NCI-H1092 (cell line): ENCODE measurements around the gene TXNDC17.
A peak's percentile ranks its signal among the peaks of the same experiment; 100 is the strongest.
"Not testable (repeated sequence)": the region's sequence is repeated elsewhere in the genome, so short reads cannot be mapped to it uniquely, and the experiment has no call there.

Experiments
- DNase-seq: peaks from one replicate; lab custom pipeline; 2025; lab: John Stamatoyannopoulos, UW

Gene TXNDC17

DNA sequence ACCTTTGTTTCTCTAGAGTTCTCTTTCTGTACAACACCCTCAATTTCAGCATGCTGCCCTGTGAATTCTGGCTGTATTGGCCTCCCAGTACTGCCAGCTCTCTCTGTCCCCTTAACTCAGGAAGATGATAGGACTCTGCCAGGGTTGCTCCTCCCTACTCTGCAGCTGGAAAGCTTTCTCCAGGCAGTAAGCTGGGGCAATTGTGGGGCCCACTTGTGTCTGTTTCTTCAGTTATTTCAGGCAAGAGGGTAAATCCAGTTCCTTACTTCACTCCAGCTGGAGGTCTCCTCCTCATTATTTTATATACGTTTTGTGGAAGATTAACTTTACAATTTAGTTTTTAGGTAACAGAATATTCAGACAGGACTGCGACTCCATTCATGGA, 20.6 kb downstream of the TXNDC17 start:
- DNase-seq = no peak

DNA sequence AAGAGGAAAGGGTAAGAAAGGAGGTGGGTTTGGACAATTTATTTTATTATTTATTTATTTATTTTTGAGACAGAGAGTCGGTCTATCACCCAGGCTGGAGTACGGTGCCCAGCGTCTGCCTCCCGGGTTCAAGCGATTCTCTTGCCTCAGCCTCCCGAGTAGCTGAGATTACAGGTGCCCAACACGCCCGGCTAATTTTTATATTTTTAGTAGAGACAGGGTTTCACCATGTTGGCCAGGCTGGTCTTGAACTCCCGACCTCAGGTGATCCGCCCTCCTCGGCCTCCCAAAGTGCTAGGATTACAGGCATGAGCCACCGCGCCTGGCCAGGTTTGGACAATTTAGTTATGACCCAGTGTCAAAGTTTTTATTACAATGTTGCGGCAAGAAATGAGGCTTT, 22.3 kb downstream of the TXNDC17 start:
- DNase-seq = not testable (repeated sequence)

DNA sequence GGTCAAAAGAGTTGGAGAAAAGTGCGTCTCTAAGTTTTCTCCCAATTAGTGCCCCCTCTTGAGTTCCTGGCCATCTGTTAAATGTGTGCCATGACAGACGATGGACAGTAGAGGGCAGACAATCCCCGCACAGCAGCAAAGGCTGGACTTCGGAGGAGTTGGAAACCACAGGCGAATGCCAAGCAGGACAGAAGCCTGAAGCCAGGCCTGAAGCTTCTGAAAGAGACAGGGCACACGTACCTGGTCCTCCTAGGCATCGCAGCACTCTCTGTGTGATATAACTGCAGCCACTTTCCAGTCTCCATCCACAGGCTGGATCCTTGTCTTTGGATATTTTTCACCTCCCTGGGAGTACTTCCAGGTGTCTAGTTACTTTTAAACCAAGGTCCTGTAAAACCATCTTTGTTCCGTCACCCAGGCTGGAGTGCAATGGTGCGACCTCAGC, 25.2 kb downstream of the TXNDC17 start:
- peak; percentile 25 for DNase-seq

DNA sequence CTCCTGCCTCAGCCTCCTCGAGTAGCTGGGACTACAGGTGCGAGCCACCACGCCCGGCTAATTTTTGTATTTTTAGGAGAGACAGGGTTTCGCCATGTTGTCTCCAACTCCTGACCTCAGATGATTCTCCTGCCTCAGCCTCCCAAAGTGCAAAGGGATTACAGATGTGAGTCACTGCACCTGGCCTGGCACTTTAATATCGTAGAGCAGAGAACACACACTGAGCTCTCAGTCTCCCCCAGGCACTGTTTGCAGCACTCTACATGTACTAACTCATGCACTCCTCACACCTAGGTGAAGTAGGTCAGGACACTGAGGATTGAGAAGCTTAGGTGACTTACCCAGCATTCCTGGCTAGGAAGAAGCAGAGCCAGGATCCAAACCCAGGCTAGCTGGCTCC, 25.7 kb downstream of the TXNDC17 start:
- DNase-seq = no peak

DNA sequence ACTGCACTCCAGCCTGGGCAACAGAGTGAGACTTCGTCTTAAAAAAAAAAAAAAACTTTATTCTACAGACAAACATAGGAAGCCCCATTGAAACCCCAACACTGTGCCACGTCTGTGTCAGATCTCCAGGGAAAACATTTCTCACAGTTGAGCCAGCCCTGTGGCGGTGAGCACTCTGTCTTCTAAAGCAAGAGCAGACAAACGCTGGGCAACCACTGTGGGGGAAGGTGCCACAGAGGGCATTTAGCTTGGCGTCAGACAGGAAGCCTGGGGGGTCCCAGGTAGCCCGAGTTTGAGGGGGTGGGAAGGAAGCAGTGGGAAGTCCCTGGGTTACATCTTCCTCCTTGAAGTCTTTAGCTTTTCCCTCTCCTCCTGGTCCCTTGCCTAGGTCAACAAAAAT, 26.7 kb downstream of the TXNDC17 start:
- no peak for DNase-seq

DNA sequence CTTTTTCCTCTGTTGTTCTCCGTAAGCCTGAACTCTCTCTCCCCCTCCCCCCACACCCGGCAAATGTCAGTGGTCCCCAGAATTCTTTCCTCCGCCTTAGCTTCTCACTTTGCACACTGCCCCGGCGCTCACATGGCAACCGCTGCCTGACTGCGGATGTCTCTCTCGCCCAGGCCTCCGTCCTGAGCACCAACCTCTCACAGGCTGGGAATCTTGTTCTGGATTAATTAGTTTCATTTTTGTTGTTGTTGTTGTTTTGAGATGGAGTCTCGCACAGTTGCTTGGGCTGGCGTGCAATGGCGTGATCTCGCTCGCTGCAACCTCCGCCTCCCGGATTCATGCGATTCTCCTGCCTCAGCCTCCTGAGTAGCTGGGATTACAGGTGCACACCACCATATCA, 27.4 kb downstream of the TXNDC17 start:
- no peak for DNase-seq

DNA sequence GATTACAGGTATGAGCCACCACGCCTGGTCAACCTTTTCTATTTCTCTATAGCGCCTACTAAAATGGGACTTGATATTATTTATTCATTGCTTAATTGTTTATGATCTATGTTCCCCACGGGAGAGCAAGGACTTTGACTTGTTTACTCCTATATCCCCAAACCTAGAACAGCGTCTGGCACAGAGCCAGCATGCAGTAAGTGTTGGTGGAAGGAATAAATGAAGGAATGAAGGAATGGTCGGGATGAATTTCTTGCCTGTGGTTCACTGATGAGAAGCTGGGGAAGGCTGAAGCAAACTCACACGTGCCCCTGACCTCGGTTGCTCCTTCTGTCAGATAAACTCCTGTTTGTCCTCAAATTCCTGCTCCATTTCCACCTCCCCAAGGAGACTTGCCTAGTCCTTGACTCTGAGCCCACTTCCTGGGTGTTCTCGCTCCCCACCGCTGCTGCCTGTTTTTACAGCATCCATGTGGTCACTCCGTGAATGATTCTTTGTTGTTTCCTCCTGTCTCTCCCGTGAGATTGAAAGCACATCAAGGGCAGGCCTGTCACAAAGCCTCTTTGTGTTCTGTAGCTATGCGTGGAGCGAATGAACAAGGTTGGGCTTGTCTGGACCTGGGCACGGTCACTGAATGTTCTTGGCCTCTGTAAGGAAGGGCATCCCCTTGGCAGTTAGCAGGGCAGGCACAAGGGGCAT, 28.0 kb downstream of the TXNDC17 start:
- no peak for DNase-seq

DNA sequence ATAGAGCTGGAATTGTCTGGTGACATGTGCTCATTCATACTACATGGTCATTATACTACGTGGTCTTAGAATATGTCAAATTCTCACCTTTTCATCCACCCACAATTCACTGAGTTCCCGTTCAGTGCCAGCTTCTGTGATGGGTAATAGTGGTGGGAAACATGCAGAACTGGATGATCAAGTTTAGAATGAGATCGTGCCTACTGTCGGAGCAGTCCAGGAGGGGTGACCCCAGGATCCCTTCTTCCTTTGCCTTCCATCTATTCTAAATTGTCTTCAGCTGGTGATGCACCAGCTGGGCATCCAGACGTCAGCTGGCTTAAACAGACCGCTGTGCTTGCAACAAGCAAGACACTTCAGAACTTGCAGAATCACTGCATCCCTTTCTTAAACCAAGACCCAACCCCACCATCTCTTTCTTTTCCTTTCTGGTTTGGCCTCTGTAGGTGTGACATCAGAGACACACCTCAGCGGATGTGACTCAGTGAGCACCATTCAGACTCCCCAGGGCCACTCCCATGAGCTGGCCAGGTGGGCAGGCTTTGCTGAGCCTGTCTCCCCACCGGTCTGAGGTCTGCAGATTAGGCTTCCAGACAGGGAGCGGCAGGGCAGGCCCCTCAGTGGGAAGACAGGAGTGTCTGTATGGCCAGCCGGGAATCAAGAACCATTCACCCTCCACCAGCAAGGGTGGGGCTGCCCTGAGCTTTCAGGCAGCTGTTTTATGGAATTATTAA, 28.8 kb downstream of the TXNDC17 start:
- DNase-seq = no peak

DNA sequence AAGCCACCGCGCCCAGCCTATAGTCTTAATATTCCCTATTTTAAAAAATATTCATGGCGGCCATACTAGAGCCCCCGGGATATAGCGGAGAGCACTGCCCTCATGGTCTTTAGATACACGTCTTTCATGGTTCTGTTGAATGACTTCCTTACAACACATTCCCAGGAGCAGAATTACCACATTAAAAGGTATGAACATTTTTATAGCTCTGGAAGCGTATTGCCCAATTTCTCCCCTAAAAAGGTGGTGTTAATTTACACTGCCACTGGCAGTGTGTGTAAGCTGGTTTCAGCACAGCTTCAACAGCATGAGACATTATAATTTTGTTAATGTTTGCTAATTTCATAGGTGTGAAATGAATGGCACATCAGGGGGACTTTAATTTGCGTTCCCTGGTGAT, 29.7 kb downstream of the TXNDC17 start:
- no peak for DNase-seq

DNA sequence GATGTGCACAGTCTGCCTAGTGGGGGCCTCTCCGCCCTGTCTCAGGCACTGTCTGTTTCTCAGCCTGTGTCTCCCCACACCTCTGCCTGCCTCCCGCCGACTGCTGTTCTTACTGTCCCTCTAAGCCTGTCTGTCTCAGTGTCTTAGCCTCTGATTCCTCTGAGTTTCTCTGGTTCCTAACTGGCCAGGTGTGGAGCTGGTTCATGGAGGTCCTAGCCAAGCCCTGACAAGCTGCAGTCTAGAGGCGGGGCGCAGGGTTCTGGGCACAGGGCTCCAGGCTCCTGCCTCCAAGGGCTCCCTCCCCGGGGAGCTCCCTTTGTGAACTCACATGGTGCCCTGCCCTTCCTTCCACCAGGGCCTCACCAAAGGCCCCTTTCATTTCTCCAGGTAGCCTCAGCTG, 30.1 kb downstream of the TXNDC17 start:
- DNase-seq = no peak

DNA sequence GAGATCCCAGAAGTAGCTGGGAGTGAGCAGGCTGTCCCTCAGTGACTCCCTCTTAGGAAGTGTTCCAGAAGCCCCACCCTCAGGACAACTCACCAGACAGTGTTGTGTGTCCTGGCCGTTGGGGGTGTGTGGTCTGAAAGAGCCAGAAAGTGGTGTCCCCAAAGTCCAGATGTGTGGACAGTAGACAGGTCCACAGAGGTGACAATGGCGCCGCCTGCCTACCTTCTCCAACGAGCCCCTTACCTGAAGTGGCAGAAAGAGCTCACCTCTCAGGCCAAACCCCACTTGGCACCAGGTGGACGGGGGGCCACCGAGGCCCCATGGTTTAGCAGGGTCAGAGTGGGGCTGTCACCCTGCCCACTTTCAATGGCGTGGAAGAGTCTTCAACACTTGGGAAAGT, 30.6 kb downstream of the TXNDC17 start:
- no peak for DNase-seq

DNA sequence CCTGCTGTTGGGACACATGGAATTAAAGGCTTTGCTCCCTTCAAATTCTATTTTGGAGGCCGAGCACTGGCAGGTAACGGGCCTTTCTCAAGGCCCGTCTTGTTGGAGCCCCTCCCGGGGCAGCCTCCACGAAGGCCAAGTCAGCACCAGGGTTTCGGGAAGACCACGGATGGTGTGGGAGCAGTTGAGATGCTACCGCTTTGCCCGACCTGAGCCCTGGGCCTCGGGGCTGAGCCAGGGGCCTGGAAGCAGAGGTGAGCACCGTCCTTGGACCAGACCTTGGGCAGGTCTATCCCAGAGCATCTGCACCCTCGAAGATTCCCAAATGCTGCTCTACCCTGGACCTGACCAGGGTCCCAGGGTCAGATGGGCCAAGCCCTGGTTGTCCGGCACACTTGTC, 33.7 kb downstream of the TXNDC17 start:
- DNase-seq = no peak

DNA sequence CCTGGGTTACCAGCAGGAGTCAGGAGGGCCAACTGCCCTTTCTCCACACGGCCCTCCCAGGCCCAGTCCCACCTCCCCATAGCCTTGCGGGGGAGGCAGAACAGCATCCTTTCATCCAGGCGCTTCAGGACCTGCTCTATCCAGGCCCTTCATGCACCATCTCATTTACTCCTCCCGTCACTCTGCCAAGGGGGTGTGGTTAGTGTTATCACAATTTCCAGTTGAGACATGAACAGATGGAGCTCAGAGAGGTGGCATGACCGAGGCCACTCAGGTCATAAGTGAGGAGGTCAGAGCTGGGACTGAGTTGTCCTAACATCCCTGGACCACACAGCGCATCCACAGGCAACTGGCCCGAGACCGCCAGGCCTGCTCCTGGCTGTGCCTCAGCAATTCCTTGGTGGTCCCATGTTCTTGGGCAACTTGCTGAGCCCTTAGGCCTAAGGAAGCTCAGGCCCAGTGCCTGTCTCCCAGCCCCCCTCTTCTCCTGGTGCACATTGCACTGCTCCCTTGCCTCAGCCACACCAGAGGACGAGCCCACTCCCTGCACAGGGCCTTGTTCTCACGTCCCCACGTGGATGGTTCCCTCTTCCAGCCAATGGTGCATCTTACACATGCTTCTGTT, 34.5 kb downstream of the TXNDC17 start:
- no peak for DNase-seq

DNA sequence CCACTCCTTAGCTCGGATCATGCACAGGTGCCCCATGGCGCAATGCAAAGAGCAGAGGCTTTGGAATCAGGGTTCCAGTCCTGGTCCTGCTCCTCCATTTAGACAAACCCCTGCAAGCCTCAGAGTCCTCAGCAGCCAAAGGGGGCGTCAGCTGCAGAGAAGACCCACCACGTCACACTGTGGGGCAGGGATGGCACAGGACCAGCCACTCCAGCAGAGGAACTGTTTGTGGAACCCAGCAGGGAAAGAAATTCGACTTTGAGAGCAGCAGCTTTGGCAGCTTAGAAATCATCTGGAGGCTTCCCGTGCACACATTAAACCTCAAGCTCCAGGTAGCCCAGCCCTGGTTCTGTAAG, 35.9 kb downstream of the TXNDC17 start:
- DNase-seq = no peak

DNA sequence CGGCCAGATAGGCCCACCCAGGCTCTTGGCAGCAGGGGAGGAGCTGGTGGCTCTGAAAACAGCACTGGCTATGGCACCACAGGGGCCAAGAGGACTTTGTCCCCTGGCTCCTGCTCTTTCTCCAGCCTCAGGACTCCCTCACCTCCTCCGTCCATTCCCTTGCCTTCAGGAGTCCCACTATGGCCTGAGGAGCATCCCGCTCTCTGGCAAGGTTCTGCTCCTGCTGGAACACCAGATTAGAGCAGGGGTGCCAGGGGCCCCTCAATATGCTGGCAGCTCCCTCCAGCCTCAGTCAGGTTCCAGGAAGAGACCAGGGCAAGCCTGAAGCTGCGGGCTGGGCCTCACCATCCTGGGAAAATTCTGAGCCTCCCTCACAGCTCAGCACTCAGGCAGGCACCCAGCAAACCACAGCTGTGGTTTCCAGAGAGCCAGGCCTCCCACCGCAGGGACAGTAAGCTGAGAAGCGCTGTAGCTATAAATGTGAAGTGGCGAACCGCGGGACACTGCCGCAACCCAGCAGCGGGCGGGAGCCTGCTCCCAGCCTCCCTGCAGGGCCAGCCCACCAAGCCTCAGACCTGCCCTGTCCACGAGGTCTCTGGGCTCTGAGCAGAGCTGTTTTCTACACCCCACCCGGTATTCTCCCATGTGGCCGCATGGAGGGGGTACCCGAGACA, 36.4 kb downstream of the TXNDC17 start:
- no peak for DNase-seq

DNA sequence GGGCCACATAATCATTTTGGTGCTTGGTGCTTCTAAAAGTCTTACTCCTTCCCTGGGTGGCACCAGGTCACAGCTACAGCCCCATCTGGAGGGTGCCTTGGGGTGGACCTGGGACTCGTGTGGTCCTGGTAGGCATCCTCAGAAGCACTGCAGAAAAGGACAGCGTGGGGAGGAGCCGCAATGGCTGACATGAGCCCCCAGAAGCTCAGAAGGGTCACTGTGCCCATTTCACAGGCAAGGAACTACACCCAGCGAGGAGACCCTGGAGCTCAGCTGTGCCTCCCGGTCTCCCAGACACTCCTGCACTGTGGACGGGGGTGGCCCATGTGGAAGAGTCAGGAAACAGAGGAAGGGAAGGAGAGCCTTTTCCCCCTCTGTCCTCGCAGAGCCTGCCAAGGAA, 37.1 kb downstream of the TXNDC17 start:
- DNase-seq = no peak

DNA sequence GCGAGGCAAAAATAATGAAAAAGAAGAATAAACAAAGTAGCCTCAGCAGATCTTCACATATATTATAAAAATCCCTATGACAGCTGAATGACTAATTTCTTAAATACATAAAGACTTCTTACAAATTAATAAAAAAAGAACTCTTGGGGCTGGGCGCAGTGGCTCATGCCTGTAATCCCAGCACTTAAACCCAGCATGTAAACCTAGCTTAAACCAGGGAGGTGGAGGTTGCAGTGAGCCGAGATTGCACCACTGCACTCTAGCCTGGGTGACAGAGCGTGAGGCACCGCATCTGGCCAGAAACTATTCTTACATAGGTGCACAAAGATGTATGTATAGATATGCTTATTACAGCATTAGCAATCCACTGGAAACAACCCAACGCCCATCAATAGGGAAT, 38.4 kb downstream of the TXNDC17 start:
- no peak for DNase-seq

DNA sequence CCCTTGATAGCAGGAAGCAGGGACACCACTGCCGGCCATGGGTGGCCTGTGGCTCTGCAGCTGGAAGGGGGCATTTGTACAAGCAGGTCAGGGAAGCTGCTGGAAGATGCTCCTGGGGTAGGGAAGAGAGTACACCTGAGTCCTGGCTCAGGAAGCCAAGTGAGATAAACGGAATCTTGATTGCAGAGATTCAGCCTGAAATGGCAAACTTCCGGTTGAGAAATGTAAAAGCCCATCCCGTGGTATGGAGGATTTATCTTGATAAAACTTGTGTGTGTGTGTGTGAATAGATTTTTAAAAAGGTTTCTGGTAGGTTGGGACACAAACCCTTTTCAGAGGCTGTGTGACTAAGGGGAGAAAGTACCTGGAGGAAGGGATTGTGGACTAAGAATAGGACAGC, 40.3 kb downstream of the TXNDC17 start:
- no peak for DNase-seq

DNA sequence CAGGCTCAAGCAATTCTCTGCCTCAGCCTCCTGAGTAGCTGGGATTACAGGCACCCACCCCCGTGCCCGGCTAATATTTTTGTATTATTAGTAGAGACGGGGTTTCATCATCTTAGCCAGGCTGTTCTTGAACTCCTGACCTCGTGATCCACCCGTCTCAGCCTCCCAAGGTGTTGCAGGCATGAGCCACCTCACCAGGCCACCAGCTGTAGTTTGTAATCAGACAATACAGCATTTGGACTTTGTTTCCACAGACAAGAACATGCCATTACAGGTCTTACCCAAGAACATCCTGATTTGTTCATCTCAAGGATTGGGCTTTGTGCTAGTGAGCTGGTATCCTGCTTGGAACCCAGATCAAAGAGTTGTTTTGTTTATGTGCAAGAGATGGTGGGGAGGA, 40.8 kb downstream of the TXNDC17 start:
- DNase-seq = no peak

DNA sequence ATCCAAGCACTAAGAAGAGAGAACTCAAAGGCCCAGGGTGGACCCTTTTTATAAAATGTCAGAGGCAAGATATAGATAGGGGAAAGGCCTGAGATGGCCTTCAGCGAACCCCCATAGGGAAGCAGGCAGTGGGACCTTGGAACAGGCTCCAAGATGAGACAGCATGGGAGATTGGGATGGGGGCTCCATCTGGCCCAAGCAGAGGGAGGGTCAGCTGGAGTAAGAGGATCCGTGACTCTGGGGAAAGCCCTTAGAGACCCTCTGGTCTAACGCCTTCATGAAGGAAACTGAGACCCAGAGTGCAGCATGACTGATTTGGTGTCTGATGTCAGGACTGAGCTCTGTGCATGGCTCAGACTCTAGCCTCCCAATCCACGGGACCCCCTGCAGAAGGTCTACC, 41.5 kb downstream of the TXNDC17 start:
- DNase-seq = no peak

DNA sequence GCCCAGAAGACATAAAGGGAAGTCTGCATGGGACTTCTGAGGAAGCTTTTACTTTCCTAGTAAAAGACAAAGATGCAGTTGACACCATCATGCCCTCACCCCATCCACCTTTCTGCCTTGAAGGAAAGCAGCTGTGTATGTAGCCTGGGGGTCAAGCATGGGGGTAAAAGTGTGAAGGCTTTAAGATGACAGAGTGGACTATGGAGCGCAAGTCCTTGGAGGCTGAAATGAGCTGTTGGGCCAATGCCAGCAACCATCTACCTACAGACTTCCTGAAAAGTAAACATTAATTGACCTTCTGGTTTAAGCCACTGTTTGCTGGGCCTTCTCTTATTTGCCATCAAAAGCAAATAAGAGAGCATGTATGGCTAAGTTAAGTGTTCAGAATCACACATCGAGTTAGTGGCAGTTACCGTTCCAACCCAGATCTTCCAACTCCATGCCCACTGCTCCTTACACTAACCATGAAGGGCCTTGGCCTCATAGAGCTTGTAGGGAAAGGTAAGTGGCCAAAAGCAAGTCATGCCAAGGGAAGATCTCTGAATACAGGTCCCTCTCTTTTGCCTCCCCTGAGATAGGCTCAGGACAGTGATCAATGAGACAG, 42.3 kb downstream of the TXNDC17 start:
- no peak for DNase-seq

DNA sequence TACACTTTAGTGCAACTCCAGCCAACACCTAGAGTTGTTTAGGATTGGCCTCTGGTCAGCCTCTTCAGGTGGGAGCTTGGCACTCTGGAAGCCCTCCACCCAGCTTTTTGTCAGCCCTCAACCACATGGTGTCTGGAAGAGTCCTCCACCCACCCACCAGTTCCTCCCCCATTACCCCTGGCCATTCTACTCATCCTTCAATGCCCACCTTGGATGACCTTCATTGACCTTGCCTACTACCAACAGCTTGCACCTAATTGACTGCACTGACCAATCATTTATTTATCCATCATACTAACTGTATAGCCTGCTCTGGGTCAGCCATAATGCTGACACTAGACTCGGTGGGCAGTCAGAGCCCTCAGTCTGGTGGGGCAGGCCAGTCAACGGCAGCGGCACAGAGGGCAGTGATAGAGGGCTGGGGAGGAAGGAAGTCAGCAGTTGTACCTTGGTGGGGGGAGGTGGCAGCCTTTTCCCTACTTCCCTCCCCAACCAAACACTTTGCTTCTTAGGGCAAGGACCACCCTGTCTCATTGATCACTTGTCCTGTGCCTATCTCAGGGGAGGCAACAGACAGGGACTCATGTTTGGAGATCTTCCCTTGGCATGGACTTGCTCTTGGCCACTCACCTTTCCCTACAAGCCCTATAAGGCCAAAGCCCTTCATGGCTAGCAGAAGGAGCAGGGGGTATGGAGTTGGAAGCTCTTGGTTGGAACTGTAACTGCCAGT, 43.0 kb downstream of the TXNDC17 start:
- no peak for DNase-seq
